Uterus (tissue), 4 donors: ENCODE results near the gene SLC25A22. TPM values are rescaled to one million over a fixed set of nuclear protein-coding genes. Genes with fewer than 3 reads are reported as not detected.

Experiments
- DNase-seq, 2 donors: peaks; one replicate each; pipeline ENCODE4 v3.0.0-alpha.2; 2019 to 2020
- H3K27ac ChIP-seq, 2 donors: fragments of 200-600 bp; sonication (generic); 1 replicate in 1 of 2; 2 replicates in 1 of 2; pipeline ENCODE4 v1.5.1; 2016 to 2018
- H3K27me3 ChIP-seq, 2 donors: fragments of 200-600 bp; sonication (generic); one replicate each; pipeline ENCODE4 v1.5.1; 2018 to 2019; ENCODE audit warnings: control low read depth in 1 of 2
- H3K36me3 ChIP-seq, 2 donors: fragments of 200-600 bp; sonication (generic); one replicate each; pipeline ENCODE4 v1.5.1; 2019; ENCODE audit warnings: control low read depth in 1 of 2
- H3K4me1 ChIP-seq, 2 donors: fragments of 200-600 bp; sonication (generic); one replicate each; pipeline ENCODE4 v1.5.1; 2018 to 2019; ENCODE audit warnings: control low read depth in 1 of 2
- H3K4me3 ChIP-seq, 2 donors: fragments of 200-600 bp; sonication (generic); 1 replicate in 1 of 2; 2 replicates in 1 of 2; pipeline ENCODE4 v1.5.1; 2018 to 2019; ENCODE audit warnings: mild to moderate bottlenecking in 1 of 2
- H3K9me3 ChIP-seq, 2 donors: fragments of 200-600 bp; sonication (generic); one replicate each; pipeline ENCODE4 v1.5.1; 2019; ENCODE audit warnings: control low read depth in 1 of 2
- POLR2A ChIP-seq, 2 donors: fragments of 450-650 bp; IDR thresholded peaks; one replicate each; pipeline ENCODE4 v1.6.1; 2016; ENCODE audit warnings: antibody characterized with exemption in 2 of 2, mild to moderate bottlenecking in 1 of 2, moderate library complexity in 1 of 2
- intact Hi-C: fragments of 100-400 bp; cut with DNase I; formaldehyde crosslinking; loops from one replicate; pipeline ENCODE4 v1.15.1; 2023; ENCODE audit warnings: low total_unique reads
- total RNA-seq, 4 donors: library from RNA; depleted of rRNA in 3 of 4; stranded (reverse); fragments of >200 nt in 3 of 4; gene quantifications; one replicate each; pipeline versions ENCODE4 v1.1.0 to v1.2.4, GENCODE V29; 2014 to 2023
- TF ChIP-seq, protein P1 (sequence below), 4 experiments: fragments of 200-600 bp in 2 of 4; fragments of 450-650 bp in 2 of 4; sonication (generic) in 2 of 4; IDR thresholded peaks; one replicate each; pipeline ENCODE4 v1.5.1; 2016 to 2019; ENCODE audit warnings: antibody characterized with exemption in 4 of 4, mild to moderate bottlenecking in 2 of 4, moderate library complexity in 1 of 4
- donor health status: DM: yes; HTN: yes; CAD: no.

The SLC25A22 gene
- total RNA-seq, 4 donors from 2014 or later, result 0.29 to 20.8 (median 5.4) TPM

GRCh38 chr11:813456-814096, 15.5 kb upstream of the SLC25A22 start:
- intact Hi-C loops, result no loop called here
- Histone ChIP-seq H3K27ac (no peak overlapping the region), H3K27me3 (no peaks in the 10 kb centered on the region), H3K4me3 (no peak overlapping the region), H3K4me1 (peaks cover 8 to 24% of the 10 kb centered on the region in 2 donors), H3K9me3 (no peaks in the 10 kb centered on the region), H3K36me3 (no peaks in the 10 kb centered on the region)
- DNase-seq, result no peak
- TF ChIP-seq, protein P1, sequence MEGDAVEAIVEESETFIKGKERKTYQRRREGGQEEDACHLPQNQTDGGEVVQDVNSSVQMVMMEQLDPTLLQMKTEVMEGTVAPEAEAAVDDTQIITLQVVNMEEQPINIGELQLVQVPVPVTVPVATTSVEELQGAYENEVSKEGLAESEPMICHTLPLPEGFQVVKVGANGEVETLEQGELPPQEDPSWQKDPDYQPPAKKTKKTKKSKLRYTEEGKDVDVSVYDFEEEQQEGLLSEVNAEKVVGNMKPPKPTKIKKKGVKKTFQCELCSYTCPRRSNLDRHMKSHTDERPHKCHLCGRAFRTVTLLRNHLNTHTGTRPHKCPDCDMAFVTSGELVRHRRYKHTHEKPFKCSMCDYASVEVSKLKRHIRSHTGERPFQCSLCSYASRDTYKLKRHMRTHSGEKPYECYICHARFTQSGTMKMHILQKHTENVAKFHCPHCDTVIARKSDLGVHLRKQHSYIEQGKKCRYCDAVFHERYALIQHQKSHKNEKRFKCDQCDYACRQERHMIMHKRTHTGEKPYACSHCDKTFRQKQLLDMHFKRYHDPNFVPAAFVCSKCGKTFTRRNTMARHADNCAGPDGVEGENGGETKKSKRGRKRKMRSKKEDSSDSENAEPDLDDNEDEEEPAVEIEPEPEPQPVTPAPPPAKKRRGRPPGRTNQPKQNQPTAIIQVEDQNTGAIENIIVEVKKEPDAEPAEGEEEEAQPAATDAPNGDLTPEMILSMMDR (IDR thresholded peaks at IDR 0.05), result no peak
- TF ChIP-seq POLR2A (IDR thresholded peaks at IDR 0.05), result no peak

- H3K36me3 ChIP-seq, result no peaks in the 10 kb centered on the region
- no peak overlapping the region for H3K27ac ChIP-seq
- H3K4me1 ChIP-seq, result peaks cover 8 to 23% of the 10 kb centered on the region in 2 donors
- H3K4me3 ChIP-seq, result no peak overlapping the region
- intact Hi-C loops, result no loop called here
- no peak for DNase-seq
- no peaks in the 10 kb centered on the region for H3K27me3 ChIP-seq
- no peaks in the 10 kb centered on the region for H3K9me3 ChIP-seq
- TF ChIP-seq, protein P1 (IDR thresholded peaks at IDR 0.05), result no peak
- no peak for TF ChIP-seq POLR2A (IDR thresholded peaks at IDR 0.05)
Measured at GRCh38 chr11:813072-813455, 15.0 kb upstream of the SLC25A22 start.

GRCh38 chr11:812390-812789, 14.3 kb upstream of the SLC25A22 start:
- intact Hi-C loops, result no loop called here
- Histone ChIP-seq H3K27me3 (no peaks in the 10 kb centered on the region), H3K4me3 (no peak overlapping the region), H3K4me1 (peaks cover 8 to 23% of the 10 kb centered on the region in 2 donors), H3K27ac (no peak overlapping the region), H3K36me3 (no peaks in the 10 kb centered on the region), H3K9me3 (no peaks in the 10 kb centered on the region)
- TF ChIP-seq, protein P1 (IDR thresholded peaks at IDR 0.05), result no peak
- no peak for TF ChIP-seq POLR2A (IDR thresholded peaks at IDR 0.05)
- DNase-seq, result no peak

DNA sequence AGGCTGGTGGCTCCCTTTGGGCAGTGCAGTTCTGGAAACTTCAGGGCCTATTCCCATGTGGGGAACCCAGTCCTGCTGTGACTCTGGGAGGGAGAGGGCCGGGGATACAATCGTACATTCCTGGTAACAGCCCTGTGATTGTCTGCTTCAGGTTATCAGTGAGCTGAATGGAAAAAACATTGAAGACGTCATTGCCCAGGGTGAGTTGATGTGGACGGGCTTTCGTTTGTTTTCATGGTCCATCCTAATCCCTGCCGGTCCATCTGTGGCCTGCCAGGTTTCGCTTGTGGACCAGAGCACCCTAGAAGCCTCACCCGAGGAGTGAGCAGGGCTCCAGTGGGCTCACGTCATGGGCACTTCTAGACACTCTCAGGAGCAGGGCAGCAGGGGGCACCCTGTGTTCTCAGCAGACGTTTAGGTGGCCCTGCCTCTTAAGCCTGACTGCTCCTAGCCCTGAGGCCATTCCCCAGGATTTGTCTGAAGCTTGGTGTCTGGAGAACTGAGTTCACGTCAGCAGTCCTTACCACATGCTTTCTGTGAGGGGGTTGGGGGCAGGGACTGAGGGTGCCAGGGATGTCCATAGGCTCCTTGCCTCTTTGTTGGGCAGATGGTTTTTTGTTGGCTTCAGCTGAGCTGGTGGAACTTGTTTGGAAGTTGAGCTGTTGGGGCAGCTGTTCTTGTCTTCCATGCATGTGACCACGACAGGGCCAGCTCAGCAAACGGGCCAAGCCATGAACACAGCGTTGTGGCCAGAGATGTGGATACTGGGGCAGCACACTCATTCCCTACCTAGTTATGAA, 13.6 kb upstream of the SLC25A22 start:
- Histone ChIP-seq H3K9me3 (no peaks in the 10 kb centered on the region), H3K27me3 (no peaks in the 10 kb centered on the region), H3K27ac (no peak overlapping the region), H3K4me3 (no peak overlapping the region), H3K36me3 (no peaks in the 10 kb centered on the region), H3K4me1 (peaks cover 8 to 23% of the 10 kb centered on the region in 2 donors)
- TF ChIP-seq POLR2A (IDR thresholded peaks at IDR 0.05), result no peak
- TF ChIP-seq, protein P1 (IDR thresholded peaks at IDR 0.05), result no peak
- intact Hi-C loops, result no loop called here
- DNase-seq, result no peak

DNA sequence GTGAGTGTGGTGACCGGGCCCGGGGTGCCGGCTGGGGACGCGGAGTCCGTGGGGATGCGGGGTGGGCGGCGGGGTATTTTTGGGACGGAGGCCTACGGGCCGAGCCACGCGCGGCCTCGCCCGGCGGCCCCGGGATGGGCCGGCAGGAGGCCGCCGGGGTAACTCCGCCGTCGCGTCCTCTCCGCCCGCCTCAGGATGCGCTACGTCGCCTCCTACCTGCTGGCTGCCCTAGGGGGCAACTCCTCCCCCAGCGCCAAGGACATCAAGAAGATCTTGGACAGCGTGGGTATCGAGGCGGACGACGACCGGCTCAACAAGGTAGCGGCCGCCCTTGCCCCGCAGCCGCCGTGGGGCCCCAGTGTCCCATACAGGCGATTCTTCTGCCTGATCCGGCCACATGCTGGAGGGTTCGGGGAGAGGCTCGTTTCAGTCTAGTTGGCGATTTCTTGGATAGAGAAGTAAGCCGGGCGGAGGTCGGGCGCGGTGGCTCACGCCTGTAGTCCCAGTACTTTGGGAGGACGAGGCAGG, 12.0 kb upstream of the SLC25A22 start:
- H3K4me3 ChIP-seq, result peak overlapping the region; percentile 80 to 83
- no peaks in the 10 kb centered on the region for H3K36me3 ChIP-seq
- H3K27ac ChIP-seq, result peak overlapping the region; percentile 96 to 97
- TF ChIP-seq, protein P1 (IDR thresholded peaks at IDR 0.05), result peak in 1 of 4 experiments; percentile 13
- no peak for TF ChIP-seq POLR2A (IDR thresholded peaks at IDR 0.05)
- H3K27me3 ChIP-seq, result no peaks in the 10 kb centered on the region
- H3K4me1 ChIP-seq, result peaks cover 8 to 23% of the 10 kb centered on the region in 2 donors
- DNase-seq, result no peak
- intact Hi-C loops, result no loop called here
- no peaks in the 10 kb centered on the region for H3K9me3 ChIP-seq
